Measurements from ENCODE around the gene MAP2K7.

- TF ChIP-seq PPARA (CRISPR knock-in tag; IDR thresholded peaks at IDR 0.05; ENCODE audit: borderline replicate concordance) (no peak), TSHZ2 (CRISPR knock-in tag; IDR thresholded peaks at IDR 0.05) (no peak), ZC3H10 (CRISPR knock-in tag; IDR thresholded peaks at IDR 0.05) (no peak)
Observed at GRCh38 chr19:7912144-7912696, 8.5 kb downstream of the MAP2K7 start.
